Measurements from ENCODE around the gene ST3GAL3. TPM values are rescaled to one million over a fixed set of nuclear protein-coding genes. Genes with fewer than 3 reads are reported as not detected.

Gene ST3GAL3
- total RNA-seq, 1 donor from 2014 or later, result 38.5 TPM

DNA sequence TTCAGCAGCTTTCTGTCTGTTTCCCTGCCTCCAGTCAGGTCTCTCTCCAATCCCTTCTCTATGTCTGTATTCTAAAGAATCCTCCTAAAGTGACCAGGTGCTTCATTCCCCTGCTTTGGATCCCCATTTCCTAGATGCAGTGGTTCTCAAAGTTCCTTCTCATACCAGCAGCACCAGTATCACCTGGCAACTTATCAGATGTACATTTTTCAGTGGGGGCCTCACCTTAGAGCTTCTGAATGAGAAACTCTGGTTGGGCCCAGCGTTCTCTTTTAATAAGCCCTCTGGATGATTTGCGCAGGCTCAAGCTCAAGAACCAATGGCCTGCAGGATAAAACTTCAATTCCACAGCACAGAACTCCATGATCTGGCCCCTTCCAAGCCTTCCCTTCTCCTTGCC lies 200.9 kb downstream of the ST3GAL3 start:
- peak; percentile 2 for DNase-seq (ENCODE audit: low spot score)

DNA sequence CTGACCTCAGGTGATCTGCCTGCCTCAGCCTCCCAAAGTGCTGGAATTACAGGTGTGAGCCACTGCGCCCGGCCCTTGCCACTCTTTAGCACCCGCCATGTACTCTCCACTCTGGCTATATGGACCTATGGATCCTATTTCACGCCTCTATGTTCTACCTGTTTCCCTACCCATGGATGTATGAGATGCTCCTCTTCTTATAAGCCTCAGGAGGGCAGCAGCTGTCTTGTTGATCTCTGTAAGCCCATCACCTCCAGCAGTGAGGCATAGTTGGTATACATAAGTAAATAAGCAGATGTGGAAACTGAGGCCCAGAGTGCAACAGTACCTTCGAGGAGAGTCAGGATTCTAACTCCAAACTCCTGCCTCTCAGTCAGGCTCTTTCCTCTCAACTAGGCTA lies 201.5 kb downstream of the ST3GAL3 start:
- DNase-seq (ENCODE audit: low spot score), result no peak

DNA sequence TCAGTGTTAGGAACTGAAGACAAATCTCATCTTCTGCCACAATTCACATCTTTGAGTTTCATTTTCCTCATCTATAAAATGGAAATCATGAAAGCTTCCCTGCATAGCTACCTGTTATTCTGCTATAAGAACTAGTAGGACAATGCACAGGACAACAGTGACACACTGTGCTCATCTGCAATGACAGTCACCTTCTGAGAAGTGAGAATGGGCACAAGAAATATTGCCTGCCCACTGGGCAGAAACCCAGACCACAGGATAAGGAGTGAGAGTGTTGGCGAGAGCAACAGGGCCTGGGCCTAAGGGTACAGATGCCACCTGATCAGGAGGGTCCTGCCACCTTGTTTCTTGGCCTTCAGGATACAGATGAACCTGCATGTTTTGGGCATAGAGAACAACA lies 203.0 kb downstream of the ST3GAL3 start:
- DNase-seq (ENCODE audit: low spot score), result peak; percentile 67

DNA sequence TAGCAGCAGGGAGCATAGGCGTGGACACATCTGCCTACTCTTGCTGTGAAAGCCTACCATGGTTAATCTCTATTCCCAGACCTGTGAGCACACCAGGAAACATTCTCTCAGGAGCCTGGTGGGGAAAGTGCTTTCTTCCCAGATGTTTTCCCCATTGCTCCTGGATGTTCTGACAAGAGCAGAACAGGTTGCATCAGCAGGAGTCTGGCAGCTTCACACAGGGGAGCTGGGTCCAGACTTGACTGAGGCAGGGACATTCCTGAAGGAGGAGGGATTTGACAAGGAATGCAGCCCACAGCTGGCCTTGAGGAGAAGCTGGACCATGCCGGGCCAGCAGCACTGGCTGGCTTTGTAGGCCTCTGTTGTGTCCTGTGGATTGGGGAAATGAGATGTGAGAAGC lies 205.3 kb downstream of the ST3GAL3 start:
- peak; percentile 81 for DNase-seq (ENCODE audit: low spot score)

DNA sequence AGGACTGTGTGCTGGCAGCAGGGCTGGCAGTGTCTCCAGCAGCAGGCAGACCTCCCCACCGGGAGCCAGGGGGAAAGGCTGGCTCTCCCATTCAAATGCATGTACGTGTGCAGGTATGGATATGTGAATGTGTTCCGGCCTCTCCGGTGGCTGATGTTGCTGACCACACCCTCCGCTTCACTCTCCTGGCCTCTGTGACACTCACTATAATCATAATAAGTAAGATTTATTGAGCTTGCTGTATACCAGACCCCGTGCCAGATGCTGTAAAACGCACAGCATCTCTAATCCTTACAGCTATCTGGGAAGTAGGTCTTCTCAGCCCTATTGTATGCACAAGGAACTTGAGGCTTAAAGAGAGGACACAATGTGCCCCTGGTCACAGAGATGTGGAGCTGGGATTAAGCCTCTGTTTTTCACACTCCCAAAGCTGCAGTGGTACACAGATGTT lies 205.7 kb downstream of the ST3GAL3 start:
- DNase-seq (ENCODE audit: low spot score), result no peak

DNA sequence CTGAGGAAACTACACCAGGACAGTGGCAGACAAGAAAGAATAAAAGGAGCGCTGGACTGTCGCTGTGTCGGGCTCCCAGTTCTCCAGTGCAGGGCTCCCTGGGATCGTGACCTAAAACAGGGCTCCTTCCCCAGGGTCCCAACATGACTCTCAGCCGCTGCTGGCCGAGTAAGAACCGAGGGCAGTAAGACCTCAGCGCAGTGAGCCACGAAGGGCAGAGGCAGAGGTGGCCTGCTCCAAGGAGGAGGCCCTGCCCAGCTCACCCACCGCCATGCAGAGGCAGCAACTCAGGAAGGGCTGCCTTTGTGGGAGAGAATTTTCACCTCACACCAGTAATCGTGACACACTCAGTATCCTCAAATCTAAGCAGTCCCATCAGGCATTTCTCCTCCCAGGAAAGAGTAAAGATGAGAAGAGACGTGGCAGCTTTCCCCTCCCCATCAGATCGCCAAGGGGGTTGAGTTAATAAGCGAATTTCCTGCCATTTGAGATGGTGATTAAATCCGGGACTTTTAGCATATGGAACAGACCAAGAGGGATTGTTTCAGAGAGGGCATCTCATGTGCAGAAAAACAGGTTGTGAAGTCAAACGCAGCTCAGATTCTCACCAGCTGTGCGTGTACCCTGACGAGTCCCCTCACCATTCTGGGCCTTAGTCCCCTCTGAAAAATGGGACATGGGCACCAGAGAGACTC lies 206.5 kb downstream of the ST3GAL3 start:
- DNase-seq (ENCODE audit: low spot score), result no peak

DNA sequence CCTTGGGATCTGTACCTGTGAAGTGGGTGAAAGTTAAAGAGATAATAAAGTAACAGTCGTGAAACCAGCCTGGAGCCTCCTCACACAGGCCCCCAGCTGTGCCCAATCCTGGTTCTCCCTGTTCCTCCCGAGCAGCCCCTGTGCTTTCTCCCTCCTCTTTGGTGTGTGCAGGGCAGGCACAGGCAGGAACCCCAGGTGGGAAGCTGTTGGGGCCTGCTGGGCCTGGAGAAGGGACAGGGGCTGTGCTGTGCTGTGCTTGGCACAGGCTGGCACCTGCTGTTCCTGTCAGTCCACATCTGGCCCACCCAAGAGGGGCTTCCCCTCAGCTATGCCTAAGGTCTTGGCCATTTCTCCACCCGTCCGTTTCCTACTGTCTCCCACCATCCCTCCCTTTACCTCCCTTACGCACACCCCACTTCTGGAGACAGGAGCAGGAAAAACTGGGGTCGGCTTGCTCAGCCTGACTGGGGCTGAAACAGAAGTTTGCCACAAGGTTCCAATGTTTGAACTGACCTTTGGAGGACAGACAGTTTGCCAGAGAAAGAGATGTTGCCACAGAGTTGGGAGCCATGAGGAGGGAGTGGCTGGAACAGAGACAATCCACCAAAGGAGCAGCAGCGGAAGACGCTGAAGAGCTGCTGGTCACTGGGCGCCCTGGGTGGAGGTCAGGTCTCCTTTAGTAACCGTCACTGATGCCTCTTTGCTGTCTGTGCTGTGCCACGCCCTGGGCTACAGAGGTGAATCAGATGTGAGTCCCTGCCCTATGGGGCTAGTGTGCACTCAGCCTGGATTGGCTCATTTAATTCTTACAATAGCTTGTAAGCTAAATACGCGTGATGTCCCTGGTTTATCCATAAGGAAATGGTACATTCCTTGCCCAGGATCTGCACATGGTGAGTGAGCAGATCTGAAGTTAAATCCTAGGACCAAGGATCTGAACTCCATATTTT lies 207.5 kb downstream of the ST3GAL3 start:
- no peak for DNase-seq (ENCODE audit: low spot score)

DNA sequence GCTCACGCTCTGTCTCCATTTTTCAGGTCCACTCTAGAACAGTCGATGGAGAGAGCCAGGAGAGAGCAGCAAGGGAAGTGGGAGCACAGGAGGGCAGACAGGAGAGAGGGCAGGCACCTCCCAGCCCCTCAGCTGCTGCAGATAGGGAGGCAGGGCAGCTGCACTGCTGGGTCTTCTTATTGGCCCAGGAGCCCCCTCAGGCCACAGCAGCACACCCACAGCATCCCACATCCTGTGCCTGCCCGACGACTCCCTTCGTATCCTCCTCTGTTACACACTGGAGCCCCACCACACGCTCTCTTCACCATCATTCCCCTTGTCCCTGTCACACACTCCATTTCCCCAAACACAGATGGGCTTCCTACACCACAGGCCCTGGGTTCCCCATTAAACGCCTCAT lies 212.6 kb downstream of the ST3GAL3 start:
- no peak for DNase-seq (ENCODE audit: low spot score)

DNA sequence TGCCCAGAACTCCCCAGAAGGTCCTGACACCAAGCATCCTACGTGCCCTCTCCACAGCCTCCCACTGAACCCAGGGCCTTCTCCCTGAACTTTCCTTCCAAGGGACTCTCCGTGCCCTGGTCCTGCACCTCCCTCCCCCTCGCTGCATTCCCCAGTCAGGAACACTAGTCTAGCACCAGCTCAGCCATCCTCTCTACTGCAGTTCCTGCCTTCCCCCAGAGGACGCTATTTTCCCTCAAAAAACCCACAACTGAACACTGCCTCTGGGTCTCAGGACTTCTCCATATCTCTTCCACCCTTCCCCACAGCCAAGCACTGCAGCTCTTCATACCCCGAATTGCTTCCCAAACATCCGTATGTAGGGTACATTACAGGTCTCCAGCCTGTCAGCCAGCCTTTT lies 213.7 kb downstream of the ST3GAL3 start:
- no peak for DNase-seq (ENCODE audit: low spot score)

DNA sequence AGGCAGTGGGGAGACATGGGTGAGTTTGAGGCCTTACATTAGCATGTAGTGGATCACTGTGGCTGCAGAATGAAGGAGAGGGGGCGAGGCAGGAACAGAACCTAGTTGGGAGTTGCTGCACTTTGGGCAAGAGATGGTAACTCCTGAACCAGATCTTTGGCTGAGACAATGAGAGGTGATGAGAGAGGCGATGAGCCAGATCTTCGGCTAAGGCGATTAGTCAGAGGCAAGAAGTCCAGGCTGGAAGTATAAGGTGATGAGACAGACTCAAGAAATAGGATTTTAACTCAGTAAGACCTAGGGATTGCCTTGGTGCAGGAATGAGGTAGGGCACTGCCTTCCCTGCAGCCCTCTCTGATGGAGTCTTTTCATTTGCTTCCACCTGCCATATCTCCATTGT lies 217.2 kb downstream of the ST3GAL3 start:
- DNase-seq (ENCODE audit: low spot score), result no peak

DNA sequence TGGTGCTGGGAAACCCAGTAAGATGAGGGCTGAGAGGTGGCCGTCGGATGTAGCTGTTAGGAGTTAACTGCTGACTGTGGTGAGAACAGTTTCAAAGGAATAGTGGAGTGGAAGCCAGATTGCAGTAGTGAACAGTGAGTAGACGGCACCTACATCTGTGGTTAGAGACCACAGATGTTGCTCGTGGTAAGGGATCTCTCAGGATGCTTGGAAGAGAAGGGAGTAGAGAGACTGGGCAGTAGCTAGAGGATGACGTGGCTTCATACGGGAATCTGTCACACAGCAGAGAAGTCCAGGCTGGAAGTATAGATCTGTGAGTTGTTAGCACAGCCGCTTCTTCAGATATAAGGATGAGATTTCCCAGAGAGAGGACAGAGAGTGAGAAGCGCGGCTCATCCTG lies 218.5 kb downstream of the ST3GAL3 start:
- no peak for DNase-seq (ENCODE audit: low spot score)

DNA sequence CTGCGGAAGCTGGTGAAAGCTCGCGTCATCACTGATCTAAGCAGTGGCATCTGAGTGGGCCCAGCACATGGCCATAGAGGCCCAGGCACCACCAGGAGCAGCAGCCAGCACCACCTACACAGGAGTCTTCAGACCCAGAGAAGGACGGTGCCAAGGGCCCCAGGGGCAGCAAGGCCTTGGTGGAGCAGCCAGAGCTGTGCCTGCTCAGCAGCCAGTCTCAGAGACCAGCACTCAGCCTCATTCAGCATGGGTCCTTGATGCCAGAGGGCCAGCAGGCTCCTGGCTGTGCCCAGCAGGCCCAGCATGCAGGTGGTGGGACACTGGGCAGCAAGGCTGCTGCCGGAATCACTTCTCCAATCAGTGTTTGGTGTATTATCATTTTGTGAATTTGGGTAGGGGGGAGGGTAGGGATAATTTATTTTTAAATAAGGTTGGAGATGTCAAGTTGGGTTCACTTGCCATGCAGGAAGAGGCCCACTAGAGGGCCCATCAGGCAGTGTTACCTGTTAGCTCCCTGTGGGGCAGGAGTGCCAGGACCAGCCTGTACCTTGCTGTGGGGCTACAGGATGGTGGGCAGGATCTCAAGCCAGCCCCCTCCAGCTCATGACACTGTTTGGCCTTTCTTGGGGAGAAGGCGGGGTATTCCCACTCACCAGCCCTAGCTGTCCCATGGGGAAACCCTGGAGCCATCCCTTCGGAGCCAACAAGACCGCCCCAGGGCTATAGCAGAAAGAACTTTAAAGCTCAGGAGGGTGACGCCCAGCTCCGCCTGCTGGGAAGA lies 223.0 kb downstream of the ST3GAL3 start:
- DNase-seq (ENCODE audit: low spot score), result no peak

DNA sequence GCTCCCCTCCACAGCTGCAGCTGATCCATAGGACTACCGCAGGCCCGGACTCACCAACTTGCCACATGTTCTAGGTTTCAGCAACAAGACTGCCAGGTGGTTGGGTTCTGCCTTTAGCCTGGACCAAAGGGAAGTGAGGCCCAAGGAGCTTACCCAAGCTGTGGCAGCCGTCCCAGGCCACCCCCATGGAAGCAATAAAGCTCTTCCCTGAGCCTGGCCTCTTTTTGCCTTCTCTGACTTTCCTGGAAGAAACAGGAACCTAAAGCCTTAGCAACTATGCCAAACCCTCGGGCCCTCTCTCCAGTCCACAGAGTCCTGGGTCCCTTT lies 223.6 kb downstream of the ST3GAL3 start:
- no peak for DNase-seq (ENCODE audit: low spot score)

DNA sequence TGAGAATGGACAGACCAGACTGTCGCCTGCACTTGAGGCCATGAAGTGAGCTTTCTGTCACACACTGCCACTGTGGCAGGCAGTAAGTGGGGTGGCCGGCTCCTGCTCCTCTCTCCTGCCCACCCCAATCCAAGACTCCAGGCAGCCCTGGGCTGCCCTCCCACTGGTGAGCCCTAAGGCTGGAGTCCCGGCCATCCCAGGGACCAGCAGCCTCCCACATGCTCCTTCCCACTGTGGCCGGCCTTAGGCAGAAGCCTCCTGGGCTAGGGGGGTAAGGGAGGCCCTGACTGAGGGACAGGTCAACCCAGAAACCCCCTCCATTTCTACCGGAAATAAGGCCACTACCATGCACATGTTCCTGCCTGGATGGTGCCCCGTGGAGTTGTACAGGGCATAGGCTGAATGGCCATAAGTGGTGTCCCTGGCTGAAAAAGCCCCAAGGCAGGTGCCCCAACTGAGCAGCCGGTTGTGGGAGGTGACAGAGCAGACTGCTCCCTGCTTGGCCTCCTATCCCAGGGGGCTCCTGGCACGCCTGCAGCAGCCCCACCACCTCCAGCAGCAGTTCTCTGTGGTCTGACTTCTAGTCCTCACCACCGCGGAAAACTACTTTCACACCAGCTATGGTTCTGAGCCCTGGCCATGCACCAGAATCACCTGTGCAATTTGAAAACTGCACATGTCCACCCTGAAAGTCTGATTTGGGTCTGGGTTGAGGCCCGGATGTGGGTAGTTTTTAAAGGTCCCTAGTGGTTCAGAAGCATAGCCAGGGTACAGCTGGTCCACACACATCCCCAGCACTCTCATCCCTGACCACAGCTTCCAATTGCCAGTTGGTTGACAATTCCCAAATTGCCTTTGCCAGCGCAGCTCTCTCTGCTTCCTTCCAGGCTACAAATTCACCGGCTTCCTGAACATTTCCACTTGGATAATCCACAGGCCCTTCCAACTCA lies 224.7 kb downstream of the ST3GAL3 start:
- DNase-seq (ENCODE audit: low spot score), result no peak

DNA sequence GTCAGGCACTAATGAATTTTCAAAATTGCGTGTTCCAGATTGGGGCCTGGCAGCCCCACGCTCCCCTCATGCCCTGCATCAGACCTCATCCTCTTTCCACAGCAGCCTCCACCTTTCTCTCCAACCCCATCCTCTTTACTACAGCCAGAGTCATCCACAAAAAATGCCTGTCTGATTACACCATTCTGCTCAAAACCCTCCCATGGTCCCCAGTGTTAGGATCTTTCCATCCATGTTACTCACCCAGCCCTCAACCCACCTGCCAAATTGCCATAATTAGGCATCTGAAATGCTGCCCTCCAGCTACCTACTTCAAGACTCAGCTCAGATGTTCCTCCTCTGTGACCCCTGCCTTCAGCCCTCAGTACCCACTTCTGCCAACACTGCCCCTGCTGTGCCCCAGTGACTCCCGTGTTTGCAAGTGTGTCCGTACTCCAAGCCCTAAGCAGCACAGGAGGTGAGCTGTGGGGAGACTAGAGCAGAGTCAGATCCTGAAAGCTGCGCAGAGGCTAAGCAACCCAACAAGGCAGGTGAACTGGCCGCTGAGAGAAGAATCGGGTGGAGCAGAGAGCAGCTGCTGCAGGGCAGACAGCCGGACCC lies 225.6 kb downstream of the ST3GAL3 start:
- DNase-seq (ENCODE audit: low spot score), result no peak

DNA sequence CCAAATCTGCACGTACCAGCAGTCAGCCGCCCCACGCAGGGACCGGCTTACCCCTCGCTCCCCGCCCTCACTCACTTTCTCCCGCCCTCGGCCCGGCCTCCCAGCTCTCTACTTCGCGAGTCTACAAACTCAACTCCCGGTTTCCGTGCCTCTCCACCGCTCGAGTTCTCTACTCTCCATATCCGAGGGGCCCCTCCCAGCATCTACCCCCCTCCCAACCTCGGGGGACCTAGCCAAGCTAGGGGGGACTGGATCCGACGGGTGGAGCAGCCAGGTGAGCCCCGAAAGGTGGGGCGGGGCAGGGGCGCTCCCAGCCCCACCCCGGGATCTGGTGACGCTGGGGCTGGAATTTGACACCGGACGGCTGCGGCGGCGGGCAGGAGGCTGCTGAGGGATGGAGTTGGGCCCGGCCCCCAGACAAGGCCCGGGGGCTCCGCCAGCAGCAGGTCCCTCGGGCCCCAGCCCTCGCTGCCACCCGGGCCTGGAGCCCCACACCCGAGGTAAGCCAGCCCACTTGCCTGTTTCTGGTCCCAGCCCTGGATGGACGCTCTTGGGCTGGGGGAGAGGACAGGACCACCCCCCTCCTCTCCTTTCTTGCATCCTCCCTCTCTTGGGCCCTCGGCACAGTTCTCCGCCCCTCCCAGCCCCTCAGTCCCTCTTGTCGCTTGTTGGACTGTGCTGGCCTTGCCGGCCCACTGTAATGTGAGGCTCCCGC lies 226.2 kb downstream of the ST3GAL3 start, which contains the start of gene ARTN:
ARTN (plus strand) TSS at position 416 of the 715 bp plus-strand sequence. CDS start 1,856 bp downstream, outside the sequence.
- DNase-seq (ENCODE audit: low spot score), result no peak

DNA sequence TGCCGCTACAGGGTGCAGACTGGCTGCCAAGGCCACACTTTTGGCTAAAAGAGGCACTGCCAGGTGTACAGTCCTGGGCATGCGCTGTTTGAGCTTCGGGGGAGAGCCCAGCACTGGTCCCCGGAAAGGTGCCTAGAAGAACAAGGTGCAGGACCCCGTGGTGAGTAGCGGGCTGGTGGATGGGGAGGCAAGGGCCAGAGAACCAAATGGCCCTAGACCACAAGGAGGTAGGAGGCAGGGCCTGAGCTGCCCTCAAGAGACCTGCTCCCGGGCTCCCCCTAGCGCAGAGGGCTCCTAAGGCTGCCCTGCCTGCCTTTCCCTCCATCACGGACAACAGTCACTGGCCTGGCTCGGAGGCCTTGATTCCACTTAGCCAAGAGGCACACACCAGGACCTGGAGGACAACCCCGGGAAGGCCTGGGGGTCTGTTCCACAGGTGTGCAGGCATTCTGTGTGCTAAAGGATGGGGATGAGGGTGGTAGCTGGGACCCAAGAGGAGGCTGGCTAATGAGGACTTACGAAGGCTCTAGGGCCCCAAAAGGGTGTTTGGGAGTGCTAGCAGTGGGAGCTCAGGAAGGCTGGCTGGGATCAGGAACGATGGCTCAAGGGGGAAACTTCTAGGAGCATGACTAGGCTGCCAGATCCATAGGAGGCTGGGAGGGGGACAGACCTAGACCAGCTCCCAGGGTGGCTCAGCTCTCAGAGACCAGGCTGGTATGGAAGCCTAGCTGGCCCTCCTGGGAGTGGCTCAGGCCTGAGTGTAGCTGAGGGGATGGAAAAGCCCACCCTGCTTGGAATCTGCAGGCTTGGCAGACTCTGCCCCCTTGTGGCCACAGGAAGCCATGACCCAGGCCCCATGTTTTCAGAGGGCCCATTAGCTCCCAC lies 227.0 kb downstream of the ST3GAL3 start:
- DNase-seq (ENCODE audit: low spot score), result no peak

DNA sequence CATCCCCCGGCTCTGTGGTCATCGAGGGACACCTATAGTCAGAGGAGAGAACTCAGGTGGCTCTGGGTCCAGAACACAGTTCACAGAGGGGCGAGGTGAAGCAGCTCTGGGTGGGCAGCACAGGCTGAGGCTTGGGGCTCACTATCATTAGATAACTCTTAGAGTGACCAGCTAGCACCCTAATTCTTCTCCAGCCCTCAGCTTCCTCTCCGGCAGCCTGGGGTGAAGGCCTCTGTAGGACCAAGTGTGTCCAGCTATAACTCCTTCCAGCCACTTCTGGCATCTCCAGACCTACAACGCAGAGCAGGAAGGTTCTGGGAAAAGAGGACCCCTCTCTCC lies 227.6 kb downstream of the ST3GAL3 start:
- no peak for DNase-seq (ENCODE audit: low spot score)

All from mesenteric fat pad (tissue), 1 donor.